Neural crest cell (in vitro differentiated cells): ENCODE measurements around the gene HIGD2A. TPM values are rescaled to one million over a fixed set of nuclear protein-coding genes. Genes with fewer than 3 reads are reported as not detected.
"Not testable (repeated sequence)": the region's sequence is repeated elsewhere in the genome, so short reads cannot be mapped to it uniquely, and the experiment has no call there.

ENCODE experiments used
- DNase-seq: peaks from one replicate; pipeline ENCODE4 v3.0.0; 2021; ENCODE audit warnings: low read depth, mixed read lengths, low spot score
- H3K27ac Mint-ChIP-seq: one replicate; pipeline ENCODE4 v1.8.0; 2021; ENCODE audit warnings: mild to moderate bottlenecking, mixed read lengths; ENCODE audit not compliant: unreplicated experiment
- H3K27me3 Mint-ChIP-seq: 2 replicates; pipeline ENCODE4 v1.8.0; 2021; ENCODE audit warnings: low read depth, mild to moderate bottlenecking, mixed read lengths
- H3K36me3 Mint-ChIP-seq: 2 replicates; pipeline ENCODE4 v1.8.0; 2021; ENCODE audit warnings: low read depth, mild to moderate bottlenecking, mixed read lengths
- H3K4me1 Mint-ChIP-seq: 2 replicates; pipeline ENCODE4 v1.8.0; 2021; ENCODE audit warnings: mixed read lengths
- H3K4me3 Mint-ChIP-seq: one replicate; pipeline ENCODE4 v1.8.0; 2021; ENCODE audit warnings: mild to moderate bottlenecking, mixed read lengths
- H3K9me3 Mint-ChIP-seq: 2 replicates; pipeline ENCODE4 v1.8.0; 2021; ENCODE audit warnings: mixed read lengths
- total RNA-seq: library from RNA; stranded (reverse); gene quantifications from 2 replicates; pipeline ENCODE4 v1.2.1, GENCODE V29; 2021
- TF ChIP-seq, protein P1 (sequence below): fragments of 200-600 bp; sonication (generic); conservative IDR thresholded peaks from 2 replicates; pipeline ENCODE4 v1.5.0; 2021; ENCODE audit warnings: antibody characterized with exemption, mild to moderate bottlenecking

Gene HIGD2A
- total RNA-seq, 1 donor from 2014 or later: 91.2 TPM

DNA sequence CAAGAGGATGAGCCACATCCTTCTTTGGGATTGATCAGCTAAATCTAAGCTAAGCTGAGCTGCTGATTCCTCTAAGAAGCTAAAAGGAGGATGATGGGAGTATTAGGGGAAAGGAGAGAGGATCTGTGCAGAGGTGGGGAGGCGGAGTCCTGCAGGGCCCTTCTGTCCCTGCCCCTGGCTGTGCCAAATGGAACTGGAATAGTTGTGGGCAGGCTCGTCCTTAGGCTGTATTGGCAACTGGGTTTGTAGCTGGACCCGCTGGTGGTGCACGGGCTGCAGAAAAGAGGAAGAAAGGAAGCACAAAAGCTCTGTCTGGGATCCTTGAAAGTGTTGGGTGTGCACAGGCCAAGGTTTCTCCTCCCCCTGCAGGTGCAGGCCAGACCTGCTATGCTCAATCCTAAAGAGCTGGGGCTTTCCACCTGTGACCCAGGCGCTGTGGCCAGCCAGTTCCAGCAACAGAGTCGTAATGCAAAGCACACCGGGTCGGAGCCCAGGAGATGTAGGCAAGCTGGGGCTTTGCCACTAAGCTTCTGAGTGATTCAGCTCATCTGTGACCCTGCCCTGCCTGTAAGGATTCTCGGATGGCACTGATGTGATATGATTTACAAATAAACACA, 18.0 kb downstream of the HIGD2A start:
- Mint-ChIP-seq H3K27me3 (no peaks in the 10 kb centered on the region), H3K4me1 (no peaks in the 10 kb centered on the region), H3K4me3 (no peak overlapping the region), H3K9me3 (no peaks in the 10 kb centered on the region), H3K36me3 (no peaks in the 10 kb centered on the region), H3K27ac (no peak overlapping the region)
- TF ChIP-seq, protein P1, sequence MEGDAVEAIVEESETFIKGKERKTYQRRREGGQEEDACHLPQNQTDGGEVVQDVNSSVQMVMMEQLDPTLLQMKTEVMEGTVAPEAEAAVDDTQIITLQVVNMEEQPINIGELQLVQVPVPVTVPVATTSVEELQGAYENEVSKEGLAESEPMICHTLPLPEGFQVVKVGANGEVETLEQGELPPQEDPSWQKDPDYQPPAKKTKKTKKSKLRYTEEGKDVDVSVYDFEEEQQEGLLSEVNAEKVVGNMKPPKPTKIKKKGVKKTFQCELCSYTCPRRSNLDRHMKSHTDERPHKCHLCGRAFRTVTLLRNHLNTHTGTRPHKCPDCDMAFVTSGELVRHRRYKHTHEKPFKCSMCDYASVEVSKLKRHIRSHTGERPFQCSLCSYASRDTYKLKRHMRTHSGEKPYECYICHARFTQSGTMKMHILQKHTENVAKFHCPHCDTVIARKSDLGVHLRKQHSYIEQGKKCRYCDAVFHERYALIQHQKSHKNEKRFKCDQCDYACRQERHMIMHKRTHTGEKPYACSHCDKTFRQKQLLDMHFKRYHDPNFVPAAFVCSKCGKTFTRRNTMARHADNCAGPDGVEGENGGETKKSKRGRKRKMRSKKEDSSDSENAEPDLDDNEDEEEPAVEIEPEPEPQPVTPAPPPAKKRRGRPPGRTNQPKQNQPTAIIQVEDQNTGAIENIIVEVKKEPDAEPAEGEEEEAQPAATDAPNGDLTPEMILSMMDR: no peak
- DNase-seq: no peak

DNA sequence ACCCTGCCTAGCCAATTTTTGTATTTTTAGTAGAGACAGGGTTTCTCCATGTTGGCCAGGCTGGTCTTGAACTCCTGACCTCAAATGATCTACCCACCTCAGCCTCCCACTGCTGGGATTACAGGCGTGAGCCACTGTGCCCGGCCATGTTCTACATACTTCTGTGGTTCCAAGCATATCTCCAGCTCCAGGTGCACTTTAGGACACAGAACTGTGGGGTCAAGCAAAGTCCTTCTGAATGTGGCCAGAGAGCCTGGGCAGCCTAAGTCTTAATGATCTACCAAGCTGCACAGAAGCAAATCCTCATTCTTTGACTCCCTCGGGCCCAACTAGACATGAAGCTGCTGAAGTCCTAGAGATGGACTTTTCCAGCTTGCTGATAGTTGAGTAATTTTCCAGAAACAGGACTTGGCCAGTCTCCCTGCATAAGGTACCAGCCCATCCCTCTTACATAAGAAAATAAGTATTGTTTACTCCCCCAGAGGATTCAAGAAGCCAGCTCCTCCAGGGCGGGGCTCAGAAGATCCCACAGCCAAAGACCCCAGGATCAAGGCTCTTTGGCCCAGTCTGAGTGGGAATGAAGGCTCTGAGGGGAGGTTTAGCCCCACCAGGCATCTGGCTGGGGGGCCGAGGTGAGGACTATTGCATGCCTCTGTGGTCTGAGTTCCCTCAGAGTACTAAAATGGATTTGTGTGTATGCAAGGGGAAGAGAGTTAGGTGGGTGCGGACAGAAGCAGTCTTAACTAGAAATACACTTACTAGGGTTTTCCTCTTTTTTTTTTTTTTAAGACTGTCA, 19.1 kb downstream of the HIGD2A start:
- no peak for DNase-seq
- Mint-ChIP-seq H3K27ac (no peak overlapping the region), H3K4me1 (no peaks in the 10 kb centered on the region), H3K9me3 (no peaks in the 10 kb centered on the region), H3K36me3 (no peaks in the 10 kb centered on the region), H3K27me3 (no peaks in the 10 kb centered on the region), H3K4me3 (no peak overlapping the region)
- TF ChIP-seq, protein P1: no peak

- H3K36me3 Mint-ChIP-seq, H3K27me3 Mint-ChIP-seq, H3K27ac Mint-ChIP-seq, H3K9me3 Mint-ChIP-seq, H3K4me3 Mint-ChIP-seq, DNase-seq, H3K4me1 Mint-ChIP-seq: not testable (repeated sequence)
Observed at GRCh38 chr5:176408252-176408573, 19.7 kb downstream of the HIGD2A start.

DNA sequence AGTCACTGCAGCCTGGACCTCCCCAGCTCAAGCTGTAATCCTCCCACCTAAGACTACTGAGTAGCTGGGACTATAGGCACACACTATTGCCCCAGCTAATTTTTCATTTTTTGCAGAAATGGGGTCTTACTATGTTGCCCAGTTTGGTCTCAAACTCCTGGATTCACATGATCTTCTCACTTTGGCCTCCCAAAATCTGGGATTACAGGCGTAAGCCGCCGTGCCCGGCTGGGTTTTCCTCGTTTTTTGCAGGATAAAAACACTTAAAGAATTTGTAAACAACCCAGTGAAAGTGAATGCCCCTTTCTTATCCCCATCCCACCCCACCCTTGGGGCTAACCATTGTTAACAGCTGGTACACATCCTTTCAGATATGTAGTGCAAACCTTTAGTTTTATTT, 20.0 kb downstream of the HIGD2A start:
- Mint-ChIP-seq H3K4me1 (no peaks in the 10 kb centered on the region), H3K9me3 (no peaks in the 10 kb centered on the region)

DNA sequence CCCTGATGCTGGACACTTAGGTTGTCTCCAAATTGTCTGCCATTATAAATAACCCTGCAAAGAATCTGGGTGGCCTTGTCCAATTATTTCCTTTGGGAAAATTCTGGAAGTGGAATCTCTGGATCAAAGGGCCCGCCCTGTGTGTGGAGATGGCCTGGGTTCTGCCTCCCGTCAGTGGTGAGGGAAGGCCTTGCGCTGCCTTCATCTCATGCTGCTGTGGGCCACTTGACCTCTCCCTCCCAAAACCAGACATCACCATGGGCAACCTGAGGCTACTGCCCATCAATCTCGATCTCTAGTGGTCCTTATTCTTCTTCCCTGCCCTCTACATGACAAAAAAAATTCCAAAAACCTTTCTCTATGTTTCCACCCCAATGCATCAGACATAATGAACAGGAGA, 21.2 kb downstream of the HIGD2A start:
- no peak overlapping the region for H3K27ac Mint-ChIP-seq

More for the DNA sequence above, 20.0 kb downstream of the HIGD2A start:
- DNase-seq: no peak
- Mint-ChIP-seq H3K27ac (no peak overlapping the region), H3K36me3 (no peaks in the 10 kb centered on the region), H3K27me3 (no peaks in the 10 kb centered on the region), H3K4me3 (no peak overlapping the region)
- TF ChIP-seq, protein P1: no peak

More for the DNA sequence above, 21.2 kb downstream of the HIGD2A start:
- Mint-ChIP-seq H3K4me1 (peaks cover 3% of the 10 kb centered on the region), H3K4me3 (no peak overlapping the region), H3K9me3 (no peaks in the 10 kb centered on the region), H3K36me3 (no peaks in the 10 kb centered on the region), H3K27me3 (no peaks in the 10 kb centered on the region)
- TF ChIP-seq, protein P1: no peak
- no peak for DNase-seq
